Gastrocnemius medialis (tissue), 4 donors: Measurements from ENCODE around the gene CCDC187. TPM values are rescaled to one million over a fixed set of nuclear protein-coding genes. Genes with fewer than 3 reads are reported as not detected.

Experiments used
- ATAC-seq, 2 donors: fragments of 150-250 bp; one replicate each; pipeline ENCODE4 v1.9.1; 2016
- DNase-seq, 2 donors: peaks; one replicate each; pipeline ENCODE4 v3.0.0-alpha.2; 2019
- H3K27ac ChIP-seq, 4 donors: fragments of 200-600 bp; sonication (generic); 1 replicate in 1 of 4; 2 replicates in 3 of 4; pipeline ENCODE4 v1.5.1; 2016 to 2018; ENCODE audit warnings: mild to moderate bottlenecking in 2 of 4, moderate library complexity in 1 of 4
- H3K27me3 ChIP-seq, 3 donors: fragments of 200-600 bp; sonication (generic) in 2 of 3; 1 replicate in 1 of 3; 2 replicates in 2 of 3; pipeline versions ENCODE4 v1.5.1 to v1.6.0; 2016 to 2019; ENCODE audit warnings: mild to moderate bottlenecking in 1 of 3, moderate library complexity in 1 of 3
- H3K36me3 ChIP-seq, 2 donors: fragments of 200-600 bp; sonication (generic) in 1 of 2; one replicate each; pipeline ENCODE4 v1.5.1; 2017 to 2018
- H3K4me1 ChIP-seq, 2 donors: fragments of 200-600 bp; sonication (generic) in 1 of 2; one replicate each; pipeline ENCODE4 v1.5.1; 2016 to 2017; ENCODE audit warnings: mild to moderate bottlenecking in 2 of 2
- H3K4me3 ChIP-seq, 4 donors: fragments of 200-600 bp; sonication (generic) in 3 of 4; 1 replicate in 1 of 4; 2 replicates in 3 of 4; pipeline ENCODE4 v1.5.1; 2016 to 2019; ENCODE audit warnings: mild to moderate bottlenecking in 2 of 4
- H3K9me3 ChIP-seq, 3 donors: fragments of 200-600 bp; sonication (generic) in 2 of 3; 1 replicate in 1 of 3; 2 replicates in 2 of 3; pipeline ENCODE4 v1.5.1; 2016 to 2019
- POLR2A ChIP-seq, 2 donors: fragments of 450-650 bp; IDR thresholded peaks; one replicate each; pipeline ENCODE4 v1.6.1; 2017; ENCODE audit warnings: antibody characterized with exemption in 2 of 2, mild to moderate bottlenecking in 2 of 2, moderate library complexity in 2 of 2
- in situ Hi-C, 4 donors: fragments of 200-750 bp; cut with MboI; loops; one replicate each; pipeline versions ENCODE4 v1.15.0 to v1.8.0; 2017; ENCODE audit warnings: low sequenced_read_pairs in 4 of 4
- intact Hi-C: fragments of 100-400 bp; cut with DNase I; formaldehyde crosslinking; loops from one replicate; pipeline ENCODE4 v1.15.1; 2023; ENCODE audit warnings: low total_unique reads
- total RNA-seq, 4 donors: library from RNA; depleted of rRNA; stranded (reverse); fragments of >200 nt; gene quantifications; one replicate each; pipeline versions ENCODE4 v1.1.0 to v1.2.3, GENCODE V29; 2016
- TF ChIP-seq, protein P1 (sequence below), 5 experiments: fragments of 450-650 bp in 3 of 5; fragments of 200-600 bp in 2 of 5; sonication (generic) in 2 of 5; IDR thresholded peaks in 4 of 5; conservative IDR thresholded peaks in 1 of 5; 1 replicate in 4 of 5; 2 replicates in 1 of 5; pipeline ENCODE4 v1.5.1; 2016 to 2019; ENCODE audit warnings: antibody characterized with exemption in 5 of 5, mild to moderate bottlenecking in 3 of 5, moderate library complexity in 3 of 5

The CCDC187 gene
- total RNA-seq, 4 donors from 2014 or later, result not detected

DNA sequence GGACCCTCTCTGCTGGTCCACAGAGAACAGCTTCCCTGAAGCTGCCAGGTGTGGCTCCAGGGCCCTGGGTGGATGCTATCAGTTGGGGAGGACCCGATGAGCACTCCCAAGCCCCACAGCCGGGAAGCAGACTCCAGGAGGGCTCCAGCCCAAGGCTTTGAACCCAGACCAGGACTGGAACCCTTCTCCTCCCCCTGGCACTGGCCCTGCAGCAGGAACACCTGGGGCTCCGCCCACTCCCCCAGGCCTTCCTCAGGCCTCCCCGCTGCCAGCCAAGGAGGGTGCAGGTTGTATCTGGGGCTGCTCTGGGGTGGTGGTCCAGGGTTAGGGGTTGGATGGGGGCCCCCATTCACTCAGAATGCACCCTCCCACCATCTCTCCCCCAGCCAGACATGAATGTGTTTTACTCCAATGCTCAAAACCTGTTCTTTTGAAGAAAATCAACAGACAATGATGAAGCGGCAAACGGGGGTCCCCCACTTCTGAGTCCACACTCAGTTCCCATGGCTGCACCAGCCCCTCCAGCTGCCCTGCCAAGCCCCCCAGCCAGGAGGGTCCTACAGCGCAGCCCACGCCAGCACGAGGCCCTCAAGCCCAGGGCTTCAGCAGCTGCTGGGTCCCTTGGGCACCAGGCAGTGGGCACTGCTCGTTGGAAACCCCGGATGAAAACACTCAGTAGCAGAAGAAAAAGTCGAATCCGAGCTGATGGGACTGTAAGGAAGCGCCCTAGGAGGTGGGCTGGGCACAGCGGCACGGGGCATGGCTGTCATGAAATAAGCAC is 23.2 kb downstream of the CCDC187 start:
- Histone ChIP-seq H3K27ac (no peak overlapping the region), H3K4me1 (peaks cover 6 to 8% of the 10 kb centered on the region in 2 donors), H3K4me3 (no peak overlapping the region), H3K9me3 (no peaks in the 10 kb centered on the region), H3K36me3 (no peaks in the 10 kb centered on the region), H3K27me3 (peaks cover 11 to 26% (median 15%) of the 10 kb centered on the region in 3 donors)
- no peak for DNase-seq
- intact Hi-C loops, result no loop called here
- ATAC-seq, result no peak
- TF ChIP-seq POLR2A (IDR thresholded peaks at IDR 0.05), result no peak
- TF ChIP-seq, protein P1, sequence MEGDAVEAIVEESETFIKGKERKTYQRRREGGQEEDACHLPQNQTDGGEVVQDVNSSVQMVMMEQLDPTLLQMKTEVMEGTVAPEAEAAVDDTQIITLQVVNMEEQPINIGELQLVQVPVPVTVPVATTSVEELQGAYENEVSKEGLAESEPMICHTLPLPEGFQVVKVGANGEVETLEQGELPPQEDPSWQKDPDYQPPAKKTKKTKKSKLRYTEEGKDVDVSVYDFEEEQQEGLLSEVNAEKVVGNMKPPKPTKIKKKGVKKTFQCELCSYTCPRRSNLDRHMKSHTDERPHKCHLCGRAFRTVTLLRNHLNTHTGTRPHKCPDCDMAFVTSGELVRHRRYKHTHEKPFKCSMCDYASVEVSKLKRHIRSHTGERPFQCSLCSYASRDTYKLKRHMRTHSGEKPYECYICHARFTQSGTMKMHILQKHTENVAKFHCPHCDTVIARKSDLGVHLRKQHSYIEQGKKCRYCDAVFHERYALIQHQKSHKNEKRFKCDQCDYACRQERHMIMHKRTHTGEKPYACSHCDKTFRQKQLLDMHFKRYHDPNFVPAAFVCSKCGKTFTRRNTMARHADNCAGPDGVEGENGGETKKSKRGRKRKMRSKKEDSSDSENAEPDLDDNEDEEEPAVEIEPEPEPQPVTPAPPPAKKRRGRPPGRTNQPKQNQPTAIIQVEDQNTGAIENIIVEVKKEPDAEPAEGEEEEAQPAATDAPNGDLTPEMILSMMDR (IDR thresholded peaks at IDR 0.05 in 4 of 5, conservative IDR thresholded peaks at IDR 0.05 in 1 of 5), result no peak
- in situ Hi-C loops, result loop anchor here in 1 of 4 donors (25.0 kb wide), 1 partner anchor 118 kb away; no protein-coding TSS in a partner anchor

DNA sequence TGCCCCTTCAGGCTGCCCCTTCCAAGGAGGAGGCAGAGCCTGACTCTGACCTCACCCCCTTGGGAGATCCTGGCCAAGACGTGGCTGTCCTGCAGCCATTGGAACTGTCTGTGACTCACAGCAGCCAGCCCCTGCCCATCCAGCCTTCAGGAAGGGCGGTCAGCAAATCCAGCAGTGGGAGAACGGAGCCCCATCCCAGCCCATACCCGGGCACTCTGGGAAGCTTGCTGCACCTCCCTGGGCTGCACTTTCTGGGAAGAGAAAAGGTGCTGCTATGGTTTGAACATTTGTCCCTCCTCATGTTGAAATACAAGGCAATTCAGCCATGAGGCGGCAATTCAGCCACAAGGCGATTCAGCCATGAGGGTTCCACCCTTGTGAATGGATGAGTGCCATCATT is 24.4 kb downstream of the CCDC187 start:
- no peaks in the 10 kb centered on the region for H3K36me3 ChIP-seq
- DNase-seq (no peak), ATAC-seq (no peak)
- intact Hi-C loops, result no loop called here
- in situ Hi-C loops, result loop anchor here in 1 of 4 donors (25.0 kb wide), 1 partner anchor 117 kb away; no protein-coding TSS in a partner anchor
- H3K9me3 ChIP-seq, result no peaks in the 10 kb centered on the region
- TF ChIP-seq, protein P1 (IDR thresholded peaks at IDR 0.05 in 4 of 5, conservative IDR thresholded peaks at IDR 0.05 in 1 of 5), result no peak
- H3K27me3 ChIP-seq, result peaks cover 12 to 33% (median 19%) of the 10 kb centered on the region in 3 donors
- no peak overlapping the region for H3K27ac ChIP-seq
- H3K4me3 ChIP-seq, result no peak overlapping the region
- H3K4me1 ChIP-seq, result peaks cover 6 to 8% of the 10 kb centered on the region in 2 donors

DNA sequence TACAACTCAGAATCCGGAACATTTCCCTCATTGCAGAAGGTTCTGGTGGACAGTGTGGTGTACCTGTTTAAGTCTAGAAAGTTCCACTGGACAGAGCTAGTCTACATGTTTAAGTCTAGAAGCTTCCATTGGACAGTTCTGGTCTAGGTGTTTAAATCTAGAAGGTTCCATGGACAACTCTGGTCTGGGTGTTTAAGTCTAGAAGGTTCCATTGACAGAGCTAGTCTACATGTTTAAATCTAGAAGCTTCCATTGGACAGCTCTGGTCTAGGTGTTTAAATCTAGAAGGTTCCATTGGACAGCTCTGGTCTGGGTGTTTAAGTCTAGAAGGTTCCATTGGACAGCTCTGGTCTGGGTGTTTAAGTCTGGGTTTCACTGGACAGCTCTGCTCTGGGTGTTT is 25.0 kb downstream of the CCDC187 start:
- DNase-seq (no peak), ATAC-seq (no peak)
- intact Hi-C loops (no loop called here), in situ Hi-C loops (loop anchor here in 1 of 4 donors (25.0 kb wide), 1 partner anchor 117 kb away; no protein-coding TSS in a partner anchor)
- Histone ChIP-seq H3K27me3 (peaks cover 12 to 28% (median 19%) of the 10 kb centered on the region in 3 donors), H3K4me1 (peaks cover 6 to 8% of the 10 kb centered on the region in 2 donors), H3K9me3 (no peaks in the 10 kb centered on the region), H3K36me3 (no peaks in the 10 kb centered on the region), H3K27ac (no peak overlapping the region), H3K4me3 (no peak overlapping the region)
- TF ChIP-seq POLR2A (IDR thresholded peaks at IDR 0.05), result no peak
- TF ChIP-seq, protein P1 (IDR thresholded peaks at IDR 0.05 in 4 of 5, conservative IDR thresholded peaks at IDR 0.05 in 1 of 5), result no peak

DNA sequence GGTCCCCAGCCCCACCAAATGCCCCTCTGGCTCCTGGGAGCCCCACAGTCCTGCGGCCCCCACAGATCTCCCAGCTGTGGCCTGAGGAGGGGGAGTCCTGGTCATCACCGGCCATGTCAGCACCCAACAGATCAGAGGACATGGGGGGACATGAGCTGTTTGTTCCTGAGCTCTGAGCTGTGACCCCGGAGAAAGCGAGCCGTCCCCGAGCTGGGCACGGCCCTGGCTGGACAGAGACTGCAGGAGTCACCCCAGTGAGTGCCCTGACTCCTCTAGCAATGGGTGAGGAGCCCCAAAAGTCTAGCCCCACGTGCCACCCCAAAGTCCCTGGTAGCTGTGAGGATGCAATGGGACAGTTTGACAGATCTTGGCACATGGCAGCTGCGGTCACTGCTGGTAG is 25.7 kb downstream of the CCDC187 start:
- no peak for DNase-seq
- Histone ChIP-seq H3K9me3 (no peaks in the 10 kb centered on the region), H3K36me3 (no peaks in the 10 kb centered on the region), H3K4me3 (no peak overlapping the region), H3K27ac (no peak overlapping the region), H3K27me3 (peaks cover 12 to 25% (median 19%) of the 10 kb centered on the region in 3 donors), H3K4me1 (peaks cover 2% of the 10 kb centered on the region in 2 donors)
- intact Hi-C loops (no loop called here), in situ Hi-C loops (loop anchor here in 1 of 4 donors (25.0 kb wide), 1 partner anchor 116 kb away; no protein-coding TSS in a partner anchor)
- no peak for ATAC-seq
- TF ChIP-seq, protein P1 (IDR thresholded peaks at IDR 0.05 in 4 of 5, conservative IDR thresholded peaks at IDR 0.05 in 1 of 5), result no peak
- TF ChIP-seq POLR2A (IDR thresholded peaks at IDR 0.05), result no peak
